GM23338 (cell line): ENCODE measurements around the gene ARFIP1. TPM values are rescaled to one million over a fixed set of nuclear protein-coding genes. Genes with fewer than 3 reads are reported as not detected.
A peak's percentile ranks its signal among the peaks of the same experiment; 100 is the strongest.
"Not testable (repeated sequence)": the region's sequence is repeated elsewhere in the genome, so short reads cannot be mapped to it uniquely, and the experiment has no call there.

Experiments used
- ATAC-seq: fragments of 200-7000 bp; cut with Tn5 transposase; 3 replicates; pipeline ENCODE4 v1.9.1; 2020
- DNase-seq: peaks from one replicate; pipeline ENCODE4 v3.0.0-alpha.2; 2015; ENCODE audit warnings: low spot score
- H2AFZ ChIP-seq: fragments of 200-600 bp; sonication (generic); 2 replicates; pipeline ENCODE4 v1.8.0; 2016; ENCODE audit warnings: antibody characterized with exemption, mild to moderate bottlenecking, moderate library complexity
- H3F3A ChIP-seq: fragments of 200-600 bp; sonication (generic); replicated peaks from 2 replicates; pipeline ENCODE4 v1.8.0; 2017; ENCODE audit warnings: antibody characterized with exemption, mixed run types, low read depth
- H3K27ac ChIP-seq: fragments of 200-600 bp; sonication (generic); 2 replicates; pipeline ENCODE4 v1.6.1; 2016; ENCODE audit warnings: low read depth
- H3K27me3 ChIP-seq: fragments of 200-600 bp; sonication (generic); 2 replicates; pipeline ENCODE4 v1.8.0; 2016; ENCODE audit warnings: mild to moderate bottlenecking, mixed run types, moderate library complexity; ENCODE audit not compliant: insufficient read depth
- H3K36me3 ChIP-seq: fragments of 200-600 bp; sonication (generic); 2 replicates; pipeline ENCODE4 v1.8.0; 2016; ENCODE audit warnings: mild to moderate bottlenecking; ENCODE audit not compliant: insufficient read depth
- H3K4me1 ChIP-seq: fragments of 200-600 bp; sonication (generic); 2 replicates; pipeline ENCODE4 v1.8.0; 2016; ENCODE audit warnings: mild to moderate bottlenecking, moderate library complexity; ENCODE audit not compliant: insufficient read depth
- H3K4me2 ChIP-seq: fragments of 200-600 bp; sonication (generic); 2 replicates; pipeline ENCODE4 v1.7.1; 2017; ENCODE audit warnings: mixed run types
- H3K4me3 ChIP-seq: fragments of 200-600 bp; sonication (generic); 2 replicates; pipeline ENCODE4 v1.6.1; 2016; ENCODE audit warnings: mixed run types
- H3K79me2 ChIP-seq: fragments of 200-600 bp; sonication (generic); replicated peaks from 2 replicates; pipeline ENCODE4 v1.8.0; 2017; ENCODE audit warnings: mild to moderate bottlenecking; ENCODE audit not compliant: insufficient read depth
- H3K9me2 ChIP-seq: fragments of 200-600 bp; sonication (generic); 2 replicates; pipeline ENCODE4 v1.8.0; 2017; ENCODE audit not compliant: insufficient read depth
- H4K20me1 ChIP-seq: fragments of 200-600 bp; sonication (generic); replicated peaks from 2 replicates; pipeline ENCODE4 v1.8.0; 2017; ENCODE audit warnings: mild to moderate bottlenecking; ENCODE audit not compliant: insufficient read depth
- H3K27ac Mint-ChIP-seq: 2 replicates; pipeline ENCODE4 v1.8.0; 2020; ENCODE audit warnings: inconsistent platforms, mild to moderate bottlenecking, moderate library complexity, mixed read lengths
- H3K27me3 Mint-ChIP-seq: 3 replicates; pipeline ENCODE4 v1.8.0; 2022; ENCODE audit warnings: low read depth, mild to moderate bottlenecking, moderate library complexity, mixed read lengths, inconsistent platforms; ENCODE audit not compliant: insufficient read depth, poor library complexity
- H3K36me3 Mint-ChIP-seq: 3 replicates; pipeline ENCODE4 v1.8.0; 2021; ENCODE audit warnings: low read depth, mild to moderate bottlenecking, inconsistent platforms, moderate library complexity, mixed read lengths
- H3K4me1 Mint-ChIP-seq: 3 replicates; pipeline ENCODE4 v1.8.0; 2020; ENCODE audit warnings: mild to moderate bottlenecking, inconsistent platforms, mixed read lengths
- H3K4me3 Mint-ChIP-seq: 3 replicates; pipeline ENCODE4 v1.8.0; 2021; ENCODE audit warnings: moderate library complexity, mild to moderate bottlenecking, inconsistent platforms, mixed read lengths
- H3K9me3 Mint-ChIP-seq: 3 replicates; pipeline ENCODE4 v1.8.0; 2020; ENCODE audit warnings: moderate library complexity, mild to moderate bottlenecking, inconsistent platforms, mixed read lengths
- CREB1 ChIP-seq: fragments of 250-450 bp; sonication (Bioruptor Pico); IDR thresholded peaks from 2 replicates; pipeline ENCODE4 v1.5.0; 2020; ENCODE audit warnings: low read depth, mild to moderate bottlenecking, moderate library complexity
- EZH2 ChIP-seq: fragments of 200-600 bp; sonication (generic); IDR thresholded peaks from one replicate; pipeline ENCODE4 v1.8.0; 2017; ENCODE audit warnings: antibody characterized with exemption, mild to moderate bottlenecking, low read depth; ENCODE audit not compliant: unreplicated experiment
- EZH2phosphoT487 ChIP-seq: fragments of 200-600 bp; sonication (generic); IDR thresholded peaks from one replicate; pipeline ENCODE4 v1.8.1; 2018; ENCODE audit warnings: antibody characterized with exemption; ENCODE audit not compliant: unreplicated experiment
- JUNB ChIP-seq: IDR thresholded peaks from one replicate; pipeline ENCODE4 v1.6.1; 2016; ENCODE audit warnings: antibody characterized with exemption; ENCODE audit not compliant: unreplicated experiment
- POLR2AphosphoS5 ChIP-seq: IDR thresholded peaks from 2 replicates; pipeline ENCODE4 v1.6.1; 2016; ENCODE audit warnings: antibody characterized with exemption, low read depth
- STAT1 ChIP-seq: IDR thresholded peaks from one replicate; pipeline ENCODE4 v1.6.1; 2016; ENCODE audit warnings: antibody characterized with exemption; ENCODE audit not compliant: unreplicated experiment
- polyA plus RNA-seq: library from polyadenylated mRNA; unstranded; fragments of >200 nt; fragmentation: Nextera tagmentation; extraction: Ambion mirVana; gene quantifications from 2 replicates; pipeline ENCODE4 v1.2.1, GENCODE V29; 2016
- total RNA-seq: library from RNA; depleted of rRNA; stranded (reverse); fragments of >200 nt; shearing (Covaris generic); gene quantifications from 2 replicates; pipeline ENCODE4 v1.2.3, GENCODE V29; 2014
- TF ChIP-seq, protein P1 (sequence below), 2 experiments: fragments of 200-600 bp in 1 of 2; sonication (generic) in 1 of 2; conservative IDR thresholded peaks; 2 replicates each; pipeline versions ENCODE4 v1.5.1 to v1.6.1; 2016 to 2017; ENCODE audit warnings: antibody characterized with exemption in 2 of 2, low read depth in 2 of 2, mild to moderate bottlenecking in 2 of 2, moderate library complexity in 1 of 2
- TF ChIP-seq, protein P2 (sequence below): fragments of 250-450 bp; sonication (Bioruptor Pico); IDR thresholded peaks from 2 replicates; pipeline ENCODE4 v1.5.0; 2020; ENCODE audit warnings: mild to moderate bottlenecking, moderate library complexity
- TF ChIP-seq, protein P3 (sequence below): IDR thresholded peaks from one replicate; pipeline ENCODE4 v1.6.1; 2018; ENCODE audit warnings: antibody characterized with exemption; ENCODE audit not compliant: unreplicated experiment

The ARFIP1 gene
- total and polyA plus RNA-seq, 2 experiments from 2014 or later = 46.0 to 49.6 TPM

DNA sequence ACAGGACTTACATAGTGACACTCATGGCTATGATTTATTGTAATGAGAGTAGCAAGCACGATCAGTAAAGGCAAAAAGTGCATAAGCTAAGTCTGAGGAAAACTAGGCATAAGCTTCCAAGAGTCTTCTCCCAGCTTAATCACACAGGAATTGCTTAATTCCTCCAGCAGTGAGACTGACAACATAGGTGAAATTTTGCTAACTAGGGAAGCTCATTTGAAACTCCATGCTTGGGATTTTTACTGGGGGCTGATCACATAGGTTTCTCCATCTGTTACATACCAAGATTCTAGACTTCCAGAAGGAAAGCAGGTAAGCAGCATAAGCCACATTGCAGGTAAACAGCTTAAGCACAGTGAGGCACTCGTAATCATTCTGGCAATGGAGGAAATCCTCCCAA is 84.6 kb downstream of the ARFIP1 start (continued):
- TF ChIP-seq STAT1 (no peak), EZH2 (no peak)
- TF ChIP-seq, protein P1, sequence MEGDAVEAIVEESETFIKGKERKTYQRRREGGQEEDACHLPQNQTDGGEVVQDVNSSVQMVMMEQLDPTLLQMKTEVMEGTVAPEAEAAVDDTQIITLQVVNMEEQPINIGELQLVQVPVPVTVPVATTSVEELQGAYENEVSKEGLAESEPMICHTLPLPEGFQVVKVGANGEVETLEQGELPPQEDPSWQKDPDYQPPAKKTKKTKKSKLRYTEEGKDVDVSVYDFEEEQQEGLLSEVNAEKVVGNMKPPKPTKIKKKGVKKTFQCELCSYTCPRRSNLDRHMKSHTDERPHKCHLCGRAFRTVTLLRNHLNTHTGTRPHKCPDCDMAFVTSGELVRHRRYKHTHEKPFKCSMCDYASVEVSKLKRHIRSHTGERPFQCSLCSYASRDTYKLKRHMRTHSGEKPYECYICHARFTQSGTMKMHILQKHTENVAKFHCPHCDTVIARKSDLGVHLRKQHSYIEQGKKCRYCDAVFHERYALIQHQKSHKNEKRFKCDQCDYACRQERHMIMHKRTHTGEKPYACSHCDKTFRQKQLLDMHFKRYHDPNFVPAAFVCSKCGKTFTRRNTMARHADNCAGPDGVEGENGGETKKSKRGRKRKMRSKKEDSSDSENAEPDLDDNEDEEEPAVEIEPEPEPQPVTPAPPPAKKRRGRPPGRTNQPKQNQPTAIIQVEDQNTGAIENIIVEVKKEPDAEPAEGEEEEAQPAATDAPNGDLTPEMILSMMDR (conservative IDR thresholded peaks at IDR 0.05; ENCODE audit: low read depth in 2 of 2) = no peak

GRCh38 chr4:152866432-152866993 is 86.8 kb downstream of the ARFIP1 start:
- H4K20me1 ChIP-seq, H2AFZ ChIP-seq, H3K36me3 ChIP-seq, H3F3A ChIP-seq, DNase-seq, H3K9me2 ChIP-seq, H3K4me3 Mint-ChIP-seq, H3K4me2 ChIP-seq, H3K27ac Mint-ChIP-seq, H3K27me3 Mint-ChIP-seq, H3K79me2 ChIP-seq, H3K4me3 ChIP-seq, ATAC-seq, H3K27ac ChIP-seq, H3K27me3 ChIP-seq: not testable (repeated sequence)
- H3K4me1 Mint-ChIP-seq = peaks cover 23% of the 10 kb centered on the region
- peaks cover 27% of the 10 kb centered on the region; the same call in 1 of the 2 replicates for H3K4me1 ChIP-seq
- H3K36me3 Mint-ChIP-seq = peaks cover 32% of the 10 kb centered on the region
- H3K9me3 Mint-ChIP-seq = peaks cover 13% of the 10 kb centered on the region; the same call in 2 of the 3 replicates

- Mint-ChIP-seq H3K36me3 (peaks cover 31% of the 10 kb centered on the region), H3K4me1 (peaks cover 24% of the 10 kb centered on the region), H3K4me3 (no peak overlapping the region), H3K9me3 (peaks cover 11% of the 10 kb centered on the region), H3K27ac (no peak overlapping the region), H3K27me3 (peaks cover 4% of the 10 kb centered on the region)
- Histone ChIP-seq H3K79me2 (no peaks in the 10 kb centered on the region), H3K4me2 (no peak overlapping the region), H2AFZ (no peak overlapping the region), H3K27ac (no peak overlapping the region), H3F3A (no peaks in the 10 kb centered on the region), H3K9me2 (no peaks in the 10 kb centered on the region), H3K27me3 (no peaks in the 10 kb centered on the region), H4K20me1 (no peaks in the 10 kb centered on the region), H3K4me3 (no peak overlapping the region), H3K4me1 (peaks cover 30% of the 10 kb centered on the region), H3K36me3 (peaks cover 3% of the 10 kb centered on the region; the same call in 1 of the 2 replicates)
- DNase-seq (peak; percentile 47), ATAC-seq (peak; percentile 68)
- TF ChIP-seq JUNB (no peak), POLR2AphosphoS5 (no peak), EZH2 (no peak), EZH2phosphoT487 (no peak), CREB1 (CRISPR knock-in tag) (no peak)
- TF ChIP-seq, protein P2, sequence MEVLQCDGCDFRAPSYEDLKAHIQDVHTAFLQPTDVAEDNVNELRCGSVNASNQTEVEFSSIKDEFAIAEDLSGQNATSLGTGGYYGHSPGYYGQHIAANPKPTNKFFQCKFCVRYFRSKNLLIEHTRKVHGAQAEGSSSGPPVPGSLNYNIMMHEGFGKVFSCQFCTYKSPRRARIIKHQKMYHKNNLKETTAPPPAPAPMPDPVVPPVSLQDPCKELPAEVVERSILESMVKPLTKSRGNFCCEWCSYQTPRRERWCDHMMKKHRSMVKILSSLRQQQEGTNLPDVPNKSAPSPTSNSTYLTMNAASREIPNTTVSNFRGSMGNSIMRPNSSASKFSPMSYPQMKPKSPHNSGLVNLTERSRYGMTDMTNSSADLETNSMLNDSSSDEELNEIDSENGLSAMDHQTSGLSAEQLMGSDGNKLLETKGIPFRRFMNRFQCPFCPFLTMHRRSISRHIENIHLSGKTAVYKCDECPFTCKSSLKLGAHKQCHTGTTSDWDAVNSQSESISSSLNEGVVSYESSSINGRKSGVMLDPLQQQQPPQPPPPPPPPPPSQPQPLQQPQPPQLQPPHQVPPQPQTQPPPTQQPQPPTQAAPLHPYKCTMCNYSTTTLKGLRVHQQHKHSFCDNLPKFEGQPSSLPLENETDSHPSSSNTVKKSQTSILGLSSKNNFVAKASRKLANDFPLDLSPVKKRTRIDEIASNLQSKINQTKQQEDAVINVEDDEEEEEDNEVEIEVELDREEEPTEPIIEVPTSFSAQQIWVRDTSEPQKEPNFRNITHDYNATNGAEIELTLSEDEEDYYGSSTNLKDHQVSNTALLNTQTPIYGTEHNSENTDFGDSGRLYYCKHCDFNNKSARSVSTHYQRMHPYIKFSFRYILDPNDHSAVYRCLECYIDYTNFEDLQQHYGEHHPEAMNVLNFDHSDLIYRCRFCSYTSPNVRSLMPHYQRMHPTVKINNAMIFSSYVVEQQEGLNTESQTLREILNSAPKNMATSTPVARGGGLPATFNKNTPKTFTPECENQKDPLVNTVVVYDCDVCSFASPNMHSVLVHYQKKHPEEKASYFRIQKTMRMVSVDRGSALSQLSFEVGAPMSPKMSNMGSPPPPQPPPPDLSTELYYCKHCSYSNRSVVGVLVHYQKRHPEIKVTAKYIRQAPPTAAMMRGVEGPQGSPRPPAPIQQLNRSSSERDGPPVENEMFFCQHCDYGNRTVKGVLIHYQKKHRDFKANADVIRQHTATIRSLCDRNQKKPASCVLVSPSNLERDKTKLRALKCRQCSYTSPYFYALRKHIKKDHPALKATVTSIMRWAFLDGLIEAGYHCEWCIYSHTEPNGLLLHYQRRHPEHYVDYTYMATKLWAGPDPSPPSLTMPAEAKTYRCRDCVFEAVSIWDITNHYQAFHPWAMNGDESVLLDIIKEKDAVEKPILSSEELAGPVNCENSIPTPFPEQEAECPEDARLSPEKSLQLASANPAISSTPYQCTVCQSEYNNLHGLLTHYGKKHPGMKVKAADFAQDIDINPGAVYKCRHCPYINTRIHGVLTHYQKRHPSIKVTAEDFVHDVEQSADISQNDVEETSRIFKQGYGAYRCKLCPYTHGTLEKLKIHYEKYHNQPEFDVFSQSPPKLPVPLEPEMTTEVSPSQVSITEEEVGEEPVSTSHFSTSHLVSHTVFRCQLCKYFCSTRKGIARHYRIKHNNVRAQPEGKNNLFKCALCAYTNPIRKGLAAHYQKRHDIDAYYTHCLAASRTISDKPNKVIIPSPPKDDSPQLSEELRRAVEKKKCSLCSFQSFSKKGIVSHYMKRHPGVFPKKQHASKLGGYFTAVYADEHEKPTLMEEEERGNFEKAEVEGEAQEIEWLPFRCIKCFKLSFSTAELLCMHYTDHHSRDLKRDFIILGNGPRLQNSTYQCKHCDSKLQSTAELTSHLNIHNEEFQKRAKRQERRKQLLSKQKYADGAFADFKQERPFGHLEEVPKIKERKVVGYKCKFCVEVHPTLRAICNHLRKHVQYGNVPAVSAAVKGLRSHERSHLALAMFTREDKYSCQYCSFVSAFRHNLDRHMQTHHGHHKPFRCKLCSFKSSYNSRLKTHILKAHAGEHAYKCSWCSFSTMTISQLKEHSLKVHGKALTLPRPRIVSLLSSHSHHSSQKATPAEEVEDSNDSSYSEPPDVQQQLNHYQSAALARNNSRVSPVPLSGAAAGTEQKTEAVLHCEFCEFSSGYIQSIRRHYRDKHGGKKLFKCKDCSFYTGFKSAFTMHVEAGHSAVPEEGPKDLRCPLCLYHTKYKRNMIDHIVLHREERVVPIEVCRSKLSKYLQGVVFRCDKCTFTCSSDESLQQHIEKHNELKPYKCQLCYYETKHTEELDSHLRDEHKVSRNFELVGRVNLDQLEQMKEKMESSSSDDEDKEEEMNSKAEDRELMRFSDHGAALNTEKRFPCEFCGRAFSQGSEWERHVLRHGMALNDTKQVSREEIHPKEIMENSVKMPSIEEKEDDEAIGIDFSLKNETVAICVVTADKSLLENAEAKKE = no peak
- TF ChIP-seq, protein P3, sequence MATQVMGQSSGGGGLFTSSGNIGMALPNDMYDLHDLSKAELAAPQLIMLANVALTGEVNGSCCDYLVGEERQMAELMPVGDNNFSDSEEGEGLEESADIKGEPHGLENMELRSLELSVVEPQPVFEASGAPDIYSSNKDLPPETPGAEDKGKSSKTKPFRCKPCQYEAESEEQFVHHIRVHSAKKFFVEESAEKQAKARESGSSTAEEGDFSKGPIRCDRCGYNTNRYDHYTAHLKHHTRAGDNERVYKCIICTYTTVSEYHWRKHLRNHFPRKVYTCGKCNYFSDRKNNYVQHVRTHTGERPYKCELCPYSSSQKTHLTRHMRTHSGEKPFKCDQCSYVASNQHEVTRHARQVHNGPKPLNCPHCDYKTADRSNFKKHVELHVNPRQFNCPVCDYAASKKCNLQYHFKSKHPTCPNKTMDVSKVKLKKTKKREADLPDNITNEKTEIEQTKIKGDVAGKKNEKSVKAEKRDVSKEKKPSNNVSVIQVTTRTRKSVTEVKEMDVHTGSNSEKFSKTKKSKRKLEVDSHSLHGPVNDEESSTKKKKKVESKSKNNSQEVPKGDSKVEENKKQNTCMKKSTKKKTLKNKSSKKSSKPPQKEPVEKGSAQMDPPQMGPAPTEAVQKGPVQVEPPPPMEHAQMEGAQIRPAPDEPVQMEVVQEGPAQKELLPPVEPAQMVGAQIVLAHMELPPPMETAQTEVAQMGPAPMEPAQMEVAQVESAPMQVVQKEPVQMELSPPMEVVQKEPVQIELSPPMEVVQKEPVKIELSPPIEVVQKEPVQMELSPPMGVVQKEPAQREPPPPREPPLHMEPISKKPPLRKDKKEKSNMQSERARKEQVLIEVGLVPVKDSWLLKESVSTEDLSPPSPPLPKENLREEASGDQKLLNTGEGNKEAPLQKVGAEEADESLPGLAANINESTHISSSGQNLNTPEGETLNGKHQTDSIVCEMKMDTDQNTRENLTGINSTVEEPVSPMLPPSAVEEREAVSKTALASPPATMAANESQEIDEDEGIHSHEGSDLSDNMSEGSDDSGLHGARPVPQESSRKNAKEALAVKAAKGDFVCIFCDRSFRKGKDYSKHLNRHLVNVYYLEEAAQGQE = no peak
Measured at GRCh38 chr4:152870606-152871005, 90.9 kb downstream of the ARFIP1 start.
